ENCODE data around the gene CHCHD10.

CHCHD10 gene

GRCh38 chr22:23773483-23774113 is 5.8 kb upstream of the CHCHD10 start:
- ChIA-PET POLR2A (ENCODE audit: low non-redundant PET) (no interaction called here), CTCF (no interaction called here)
- DNase-seq (ENCODE audit: low spot score) = no peak
- peak overlapping the region; percentile 9; the same call in 1 of the 2 replicates for H3K27ac ChIP-seq
- no peak for TF ChIP-seq CTCF (conservative IDR thresholded peaks at IDR 0.05; ENCODE audit: low read depth)

- peak within 1 kb of the TSS; percentile 20 for H3K27ac ChIP-seq
- 0 out of 2 replicates have a peak, but pooled peaks have one; percentile 13 for TF ChIP-seq CTCF (conservative IDR thresholded peaks at IDR 0.05; ENCODE audit: low read depth)
- CTCF ChIA-PET = no interaction called here
- peak; percentile 44 for DNase-seq (ENCODE audit: low spot score)
- POLR2A ChIA-PET (ENCODE audit: low non-redundant PET) = no interaction called here
Measured at GRCh38 chr22:23772649-23773473, 5.1 kb upstream of the CHCHD10 start, which contains the start of gene MMP11. Gene MMP11 (plus strand): TSS chr22:23772849. CDS start chr22:23772871, 22 bp downstream.

- ChIA-PET CTCF (no interaction called here), POLR2A (ENCODE audit: low non-redundant PET) (no interaction called here)
- no peak for DNase-seq (ENCODE audit: low spot score)
- TF ChIP-seq CTCF (conservative IDR thresholded peaks at IDR 0.05; ENCODE audit: low read depth) = no peak
- H3K27ac ChIP-seq = peak overlapping the region; percentile 20
Measured at GRCh38 chr22:23772315-23772648, 4.5 kb upstream of the CHCHD10 start.

GRCh38 chr22:23769321-23769965 is 1.7 kb upstream of the CHCHD10 start:
- ChIA-PET CTCF (no interaction called here), POLR2A (ENCODE audit: low non-redundant PET) (no interaction called here)
- DNase-seq (ENCODE audit: low spot score) = no peak
- H3K27ac ChIP-seq = peak overlapping the region; percentile 82
- no peak for TF ChIP-seq CTCF (conservative IDR thresholded peaks at IDR 0.05; ENCODE audit: low read depth)

- peak overlapping the region; percentile 82 for H3K27ac ChIP-seq
- TF ChIP-seq CTCF (conservative IDR thresholded peaks at IDR 0.05; ENCODE audit: low read depth) = no peak
- ChIA-PET CTCF (interaction anchor here (0.9 to 1.7 kb wide), 2 partner anchors 22 to 82 kb away, joined by 4 to 7 read pairs; no protein-coding TSS in a partner anchor), POLR2A (ENCODE audit: low non-redundant PET) (no interaction called here)
- no peak for DNase-seq (ENCODE audit: low spot score)
Measured at GRCh38 chr22:23767303-23767672, 484 bp downstream of the CHCHD10 start.
